ENCODE measurements around the gene TNFRSF4. TPM values are rescaled to one million over a fixed set of nuclear protein-coding genes. Genes with fewer than 3 reads are reported as not detected.

The TNFRSF4 gene
- total and polyA plus RNA-seq, 2 of the 13 experiments (the other 11 are each of a cell fraction or from before 2014, with no cell fraction given) = not detected

DNA sequence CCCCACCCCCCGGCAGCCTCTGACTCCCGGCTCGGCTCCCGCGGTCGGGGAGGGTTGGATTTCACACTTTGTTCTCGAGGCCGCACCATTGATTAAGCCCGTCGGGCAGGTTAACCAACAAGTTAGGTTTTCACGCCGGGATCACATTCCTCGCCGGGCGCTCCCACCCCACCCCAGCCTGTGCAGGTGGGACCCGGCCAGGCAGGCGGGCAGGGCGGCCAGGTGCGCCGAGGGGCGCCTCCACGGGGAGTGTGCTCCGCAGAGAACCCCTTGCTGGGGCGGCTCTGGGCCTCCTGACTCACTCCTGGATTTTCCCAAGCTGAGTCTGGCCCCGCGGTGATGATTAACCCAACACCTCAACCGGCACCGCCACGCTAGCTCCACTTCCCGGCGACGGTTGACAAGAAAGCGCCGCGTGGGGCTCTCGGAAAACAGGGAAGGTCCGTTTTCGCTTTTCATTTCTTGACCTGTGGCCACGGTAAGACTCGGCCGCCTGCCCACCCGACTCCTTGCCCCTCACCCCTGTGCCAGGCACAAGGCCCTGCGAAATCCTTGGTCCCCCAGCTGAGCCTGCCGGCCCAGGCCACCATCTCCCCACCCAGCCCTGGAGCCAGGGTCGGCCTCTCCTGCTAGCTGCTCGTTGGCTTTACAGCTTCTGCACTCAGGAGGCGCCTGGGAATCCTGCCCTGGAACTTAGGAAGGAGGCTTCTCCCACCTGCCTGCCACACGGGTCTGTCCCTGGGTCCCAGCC lies 49.1 kb downstream of the TNFRSF4 start (continued):
- TF ChIP-seq, protein P1, sequence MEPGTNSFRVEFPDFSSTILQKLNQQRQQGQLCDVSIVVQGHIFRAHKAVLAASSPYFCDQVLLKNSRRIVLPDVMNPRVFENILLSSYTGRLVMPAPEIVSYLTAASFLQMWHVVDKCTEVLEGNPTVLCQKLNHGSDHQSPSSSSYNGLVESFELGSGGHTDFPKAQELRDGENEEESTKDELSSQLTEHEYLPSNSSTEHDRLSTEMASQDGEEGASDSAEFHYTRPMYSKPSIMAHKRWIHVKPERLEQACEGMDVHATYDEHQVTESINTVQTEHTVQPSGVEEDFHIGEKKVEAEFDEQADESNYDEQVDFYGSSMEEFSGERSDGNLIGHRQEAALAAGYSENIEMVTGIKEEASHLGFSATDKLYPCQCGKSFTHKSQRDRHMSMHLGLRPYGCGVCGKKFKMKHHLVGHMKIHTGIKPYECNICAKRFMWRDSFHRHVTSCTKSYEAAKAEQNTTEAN (CRISPR knock-in tag; conservative IDR thresholded peaks at IDR 0.05) = peak; percentile 60
- TF ChIP-seq CHD4 (IDR thresholded peaks at IDR 0.05; ENCODE audit: borderline replicate concordance, low read length) (no peak), SIX4 (CRISPR knock-in tag; IDR thresholded peaks at IDR 0.05) (no peak), NKX3-1 (CRISPR knock-in tag; IDR thresholded peaks at IDR 0.05) (no peak), PPARG (CRISPR knock-in tag; conservative IDR thresholded peaks at IDR 0.05) (0 out of 2 replicates have a peak, but pooled peaks have one; percentile 12), NBN (conservative IDR thresholded peaks at IDR 0.05) (no peak), ZNF549 (CRISPR knock-in tag; IDR thresholded peaks at IDR 0.05) (no peak), ZFP82 (CRISPR knock-in tag; IDR thresholded peaks at IDR 0.05; ENCODE audit: borderline replicate concordance) (no peak), TSC22D2 (CRISPR knock-in tag; IDR thresholded peaks at IDR 0.05; ENCODE audit: borderline replicate concordance) (0 out of 2 replicates have a peak, but pooled peaks have one; percentile 5), ZKSCAN5 (CRISPR knock-in tag; IDR thresholded peaks at IDR 0.05) (no peak), ZGPAT (CRISPR knock-in tag; IDR thresholded peaks at IDR 0.05) (peak; percentile 49), CENPBD1 (CRISPR knock-in tag; IDR thresholded peaks at IDR 0.05; ENCODE audit: borderline replicate concordance, low read depth) (no peak; the same call in 1 of the 2 replicates), ZNF879 (CRISPR knock-in tag; IDR thresholded peaks at IDR 0.05) (no peak), ZNF792 (CRISPR knock-in tag; IDR thresholded peaks at IDR 0.05) (peak; percentile 18; the same call in 1 of the 2 replicates), ZNF501 (CRISPR knock-in tag; IDR thresholded peaks at IDR 0.05) (peak; percentile 48), ZNF747 (CRISPR knock-in tag; IDR thresholded peaks at IDR 0.05; ENCODE audit: borderline replicate concordance) (peak; percentile 21; the same call in 1 of the 2 replicates), ZNF124 (CRISPR knock-in tag; IDR thresholded peaks at IDR 0.05) (no peak), ZBTB26 (CRISPR knock-in tag; IDR thresholded peaks at IDR 0.05; ENCODE audit: borderline replicate concordance) (peak; percentile 8; the same call in 1 of the 2 replicates), BORCS8-MEF2B (CRISPR knock-in tag; IDR thresholded peaks at IDR 0.05) (peak; percentile 32; the same call in 1 of the 2 replicates), CENPT (CRISPR knock-in tag; IDR thresholded peaks at IDR 0.05; ENCODE audit: low read depth) (no peak), CREM (IDR thresholded peaks at IDR 0.05) (no peak), CREM (CRISPR knock-in tag; IDR thresholded peaks at IDR 0.05) (no peak)
- TF ChIP-seq, protein P2, sequence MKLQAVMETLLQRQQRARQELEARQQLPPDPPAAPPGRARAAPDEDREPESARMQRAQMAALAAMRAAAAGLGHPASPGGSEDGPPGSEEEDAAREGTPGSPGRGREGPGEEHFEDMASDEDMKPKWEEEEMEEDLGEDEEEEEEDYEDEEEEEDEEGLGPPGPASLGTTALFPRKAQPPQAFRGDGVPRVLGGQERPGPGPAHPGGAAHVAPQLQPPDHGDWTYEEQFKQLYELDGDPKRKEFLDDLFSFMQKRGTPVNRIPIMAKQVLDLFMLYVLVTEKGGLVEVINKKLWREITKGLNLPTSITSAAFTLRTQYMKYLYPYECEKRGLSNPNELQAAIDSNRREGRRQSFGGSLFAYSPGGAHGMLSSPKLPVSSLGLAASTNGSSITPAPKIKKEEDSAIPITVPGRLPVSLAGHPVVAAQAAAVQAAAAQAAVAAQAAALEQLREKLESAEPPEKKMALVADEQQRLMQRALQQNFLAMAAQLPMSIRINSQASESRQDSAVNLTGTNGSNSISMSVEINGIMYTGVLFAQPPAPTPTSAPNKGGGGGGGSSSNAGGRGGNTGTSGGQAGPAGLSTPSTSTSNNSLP (IDR thresholded peaks at IDR 0.05; ENCODE audit: low read depth, low read length) = no peak
- TF ChIP-seq, protein P3, sequence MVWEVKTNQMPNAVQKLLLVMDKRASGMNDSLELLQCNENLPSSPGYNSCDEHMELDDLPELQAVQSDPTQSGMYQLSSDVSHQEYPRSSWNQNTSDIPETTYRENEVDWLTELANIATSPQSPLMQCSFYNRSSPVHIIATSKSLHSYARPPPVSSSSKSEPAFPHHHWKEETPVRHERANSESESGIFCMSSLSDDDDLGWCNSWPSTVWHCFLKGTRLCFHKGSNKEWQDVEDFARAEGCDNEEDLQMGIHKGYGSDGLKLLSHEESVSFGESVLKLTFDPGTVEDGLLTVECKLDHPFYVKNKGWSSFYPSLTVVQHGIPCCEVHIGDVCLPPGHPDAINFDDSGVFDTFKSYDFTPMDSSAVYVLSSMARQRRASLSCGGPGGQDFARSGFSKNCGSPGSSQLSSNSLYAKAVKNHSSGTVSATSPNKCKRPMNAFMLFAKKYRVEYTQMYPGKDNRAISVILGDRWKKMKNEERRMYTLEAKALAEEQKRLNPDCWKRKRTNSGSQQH (CRISPR knock-in tag; IDR thresholded peaks at IDR 0.05; ENCODE audit: low read depth) = 0 out of 2 replicates have a peak, but pooled peaks have one; percentile 23
